GM21576 (cell line): Measurements from ENCODE around the gene SLC24A1.
"Not testable (repeated sequence)": the region's sequence is repeated elsewhere in the genome, so short reads cannot be mapped to it uniquely, and the experiment has no call there.

Experiments
- ATAC-seq: cut with Tn5 transposase; IDR thresholded peaks from one replicate; pipeline ENCODE4 v1.9.1; 2021; ENCODE audit warnings: mild to moderate bottlenecking, moderate library complexity; ENCODE audit not compliant: unreplicated experiment

SLC24A1 gene

DNA sequence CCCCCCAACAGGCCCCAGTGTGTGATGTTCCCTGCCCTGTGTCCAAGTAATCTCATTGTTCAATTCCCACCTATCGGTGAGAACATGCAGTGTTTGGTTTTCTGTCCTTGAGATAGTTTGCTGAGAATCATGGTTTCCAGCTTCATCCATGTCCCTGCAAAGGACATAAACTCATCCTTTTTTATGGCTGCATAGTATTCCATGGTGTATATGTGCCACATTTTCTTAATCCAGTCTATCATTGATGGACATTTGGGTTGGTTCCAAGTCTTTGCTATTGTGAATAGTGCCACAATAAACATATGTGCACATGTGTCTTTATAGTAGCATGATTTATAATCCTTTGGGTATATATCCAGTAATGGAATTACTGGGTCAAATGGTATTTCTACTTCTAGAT lies 5.9 kb upstream of the SLC24A1 start:
- ATAC-seq: not testable (repeated sequence)

DNA sequence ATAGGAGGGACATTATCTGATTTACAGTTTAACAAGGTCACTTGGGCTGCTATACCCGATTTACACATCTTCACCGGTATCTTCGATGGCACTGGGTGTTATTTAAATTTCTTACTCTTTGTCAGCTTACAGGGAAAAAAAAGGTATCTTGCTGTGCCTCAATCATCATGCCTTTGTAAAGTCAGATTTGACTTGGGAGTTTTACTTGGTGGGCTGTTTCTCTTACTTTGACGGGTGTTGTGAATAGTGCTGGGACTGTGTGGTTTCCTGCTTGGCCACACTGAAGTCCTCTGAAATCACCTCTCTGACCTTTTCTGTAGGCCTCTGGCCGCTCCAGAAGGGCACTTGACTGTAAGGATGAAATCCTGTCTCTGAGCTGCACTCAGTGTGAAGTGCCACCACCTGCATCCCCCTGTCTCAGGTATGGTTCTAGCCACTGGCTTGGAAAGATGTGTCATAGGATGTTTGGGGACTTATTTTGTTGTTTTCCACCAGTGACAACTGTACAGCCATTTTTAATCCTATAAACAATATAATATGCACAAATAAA lies 3.1 kb upstream of the SLC24A1 start:
- no peak for ATAC-seq

- ATAC-seq: no peak
Measured at GRCh38 chr15:65619626-65620290, 2.0 kb upstream of the SLC24A1 start.

DNA sequence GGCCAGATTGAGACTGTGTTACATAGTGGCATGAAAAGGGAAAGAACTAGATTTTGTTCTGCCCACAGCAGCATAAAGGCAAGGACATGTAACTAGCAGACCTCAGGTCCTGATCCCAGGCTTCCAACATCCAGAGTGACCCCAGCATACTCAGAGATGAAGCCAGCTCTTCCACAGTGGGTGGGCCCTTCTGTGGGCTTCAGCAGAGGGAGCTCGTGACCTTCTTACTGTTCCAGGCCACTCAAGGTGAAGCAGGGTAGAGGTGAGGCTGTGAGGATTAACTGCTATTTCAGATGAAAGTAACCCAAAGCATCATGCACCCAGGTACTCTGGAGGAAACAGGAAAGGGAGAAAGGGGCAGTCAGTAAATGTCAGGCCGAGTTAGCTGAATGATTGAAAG lies 905 bp upstream of the SLC24A1 start:
- no peak for ATAC-seq

- no peak for ATAC-seq
Measured at GRCh38 chr15:65623103-65623502, 1.4 kb downstream of the SLC24A1 start.

DNA sequence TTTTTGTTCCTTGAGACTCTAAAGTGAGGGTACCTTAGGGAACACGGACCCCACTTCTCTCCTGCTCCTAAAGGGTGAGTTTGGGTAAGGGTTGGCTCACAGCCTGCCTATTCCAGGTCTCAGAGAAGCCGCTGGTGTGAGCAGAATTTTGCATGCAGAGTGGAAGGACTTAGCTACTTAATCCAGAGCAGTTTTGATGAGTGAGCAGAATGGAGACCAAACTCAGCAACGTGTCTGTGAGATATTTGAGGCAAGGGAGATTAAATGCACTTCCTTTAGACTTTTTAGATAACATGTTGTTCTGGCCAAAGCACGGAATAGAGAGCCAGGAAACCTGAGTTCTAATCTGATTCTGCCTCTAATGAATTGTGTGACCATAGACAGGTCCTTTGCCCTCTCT lies 5.1 kb downstream of the SLC24A1 start:
- ATAC-seq: no peak

DNA sequence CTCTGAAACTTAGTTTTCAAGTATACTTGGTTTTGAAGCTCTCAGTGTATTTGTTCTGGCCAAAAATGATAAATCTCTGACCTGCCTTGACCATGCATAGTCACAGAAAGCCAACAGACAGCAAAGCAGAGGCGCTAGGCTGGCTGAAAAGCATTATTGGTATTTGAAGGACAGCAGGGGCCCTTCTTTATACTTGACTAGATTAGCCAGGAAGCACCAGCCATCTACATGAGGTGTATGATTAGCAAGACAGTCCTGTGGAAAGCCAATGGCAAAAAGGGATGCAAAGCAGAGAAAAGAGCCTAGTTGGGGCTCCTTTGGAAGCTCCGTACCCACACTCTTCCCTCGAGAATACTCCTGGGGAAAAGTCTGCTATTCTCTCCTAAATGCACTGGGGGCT lies 7.8 kb downstream of the SLC24A1 start:
- ATAC-seq: no peak

DNA sequence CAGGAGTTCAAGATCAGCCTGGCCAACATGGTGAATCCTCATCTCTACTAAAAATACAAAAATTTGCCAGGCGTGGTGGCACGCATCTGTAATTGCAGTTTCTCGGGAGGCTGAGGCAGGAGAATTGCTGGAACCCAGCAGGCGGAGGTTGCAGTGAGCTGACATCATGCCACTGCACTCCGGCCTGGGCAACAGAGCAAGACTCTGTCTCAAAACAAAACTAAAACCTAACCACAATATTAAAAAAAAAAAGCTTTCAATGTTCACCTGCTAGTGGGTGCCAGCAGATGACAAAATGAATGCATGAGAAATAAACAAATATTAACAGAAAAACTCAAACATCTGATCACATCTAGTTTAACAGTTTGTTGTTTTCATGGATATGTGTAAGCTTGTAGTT lies 9.0 kb downstream of the SLC24A1 start:
- ATAC-seq: no peak

DNA sequence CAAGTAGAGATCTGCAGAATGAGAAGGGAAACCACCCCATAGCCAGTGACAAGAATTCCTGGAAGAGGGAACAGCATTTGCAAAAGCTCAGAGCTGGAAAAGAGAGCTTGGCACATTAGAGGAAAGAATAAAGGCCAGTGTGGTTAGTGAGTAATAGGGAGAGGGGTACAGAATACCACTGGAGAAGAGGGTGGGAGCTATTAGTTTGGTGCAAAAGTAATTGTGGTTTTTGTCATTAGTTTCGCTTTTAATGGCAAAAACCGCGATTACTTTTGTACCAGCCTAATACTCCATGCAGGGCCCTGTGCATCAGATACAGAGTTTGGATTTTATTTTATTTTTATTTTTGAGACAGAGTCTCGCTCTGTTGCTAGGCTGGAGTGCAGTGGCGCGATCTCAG lies 9.8 kb downstream of the SLC24A1 start:
- no peak for ATAC-seq

- ATAC-seq: no peak
Measured at GRCh38 chr15:65632780-65633375, 11.1 kb downstream of the SLC24A1 start.

DNA sequence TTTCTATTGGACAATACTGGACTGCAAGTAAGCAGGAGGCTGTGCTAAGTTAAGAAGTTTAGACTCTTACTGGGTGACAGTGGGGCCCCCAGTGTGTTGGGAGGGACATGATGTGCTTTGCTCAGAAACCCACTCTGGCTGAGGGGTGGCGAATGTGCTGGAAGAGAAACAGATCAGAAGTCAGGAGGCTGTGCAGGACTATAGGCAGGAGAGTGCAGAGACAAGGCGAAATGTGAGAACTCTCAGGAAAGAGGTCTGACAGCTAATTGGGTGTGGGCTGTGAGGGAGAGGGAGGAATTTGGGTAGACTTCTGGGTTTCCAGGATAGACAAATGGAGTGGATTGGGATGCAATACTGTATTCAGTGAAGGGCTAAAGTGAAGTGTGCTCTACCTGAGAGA lies 12.0 kb downstream of the SLC24A1 start:
- ATAC-seq: no peak

DNA sequence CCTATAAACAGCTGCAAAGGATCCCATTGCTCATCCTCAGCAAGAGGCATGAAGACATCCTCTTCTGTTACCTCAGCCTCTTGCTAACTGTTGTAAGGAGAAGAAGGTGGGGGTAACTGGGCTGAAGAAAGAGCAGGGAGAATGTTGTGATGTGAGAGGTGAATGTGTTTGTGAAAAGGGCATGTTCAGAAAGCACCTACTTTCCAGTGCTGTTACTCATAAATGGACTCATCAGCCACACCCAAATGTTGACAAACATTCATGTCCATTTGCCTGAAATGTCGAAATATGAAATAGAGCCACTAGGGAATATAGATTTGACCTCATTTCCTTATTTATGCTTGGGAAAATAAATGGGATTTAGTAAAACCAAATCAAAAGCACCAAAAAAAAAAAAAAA lies 12.6 kb downstream of the SLC24A1 start:
- no peak for ATAC-seq

GRCh38 chr15:65638109-65638508 lies 16.4 kb downstream of the SLC24A1 start:
- ATAC-seq: no peak

GRCh38 chr15:65638681-65639089 lies 16.9 kb downstream of the SLC24A1 start:
- ATAC-seq: no peak

GRCh38 chr15:65639509-65639908 lies 17.8 kb downstream of the SLC24A1 start:
- no peak for ATAC-seq

DNA sequence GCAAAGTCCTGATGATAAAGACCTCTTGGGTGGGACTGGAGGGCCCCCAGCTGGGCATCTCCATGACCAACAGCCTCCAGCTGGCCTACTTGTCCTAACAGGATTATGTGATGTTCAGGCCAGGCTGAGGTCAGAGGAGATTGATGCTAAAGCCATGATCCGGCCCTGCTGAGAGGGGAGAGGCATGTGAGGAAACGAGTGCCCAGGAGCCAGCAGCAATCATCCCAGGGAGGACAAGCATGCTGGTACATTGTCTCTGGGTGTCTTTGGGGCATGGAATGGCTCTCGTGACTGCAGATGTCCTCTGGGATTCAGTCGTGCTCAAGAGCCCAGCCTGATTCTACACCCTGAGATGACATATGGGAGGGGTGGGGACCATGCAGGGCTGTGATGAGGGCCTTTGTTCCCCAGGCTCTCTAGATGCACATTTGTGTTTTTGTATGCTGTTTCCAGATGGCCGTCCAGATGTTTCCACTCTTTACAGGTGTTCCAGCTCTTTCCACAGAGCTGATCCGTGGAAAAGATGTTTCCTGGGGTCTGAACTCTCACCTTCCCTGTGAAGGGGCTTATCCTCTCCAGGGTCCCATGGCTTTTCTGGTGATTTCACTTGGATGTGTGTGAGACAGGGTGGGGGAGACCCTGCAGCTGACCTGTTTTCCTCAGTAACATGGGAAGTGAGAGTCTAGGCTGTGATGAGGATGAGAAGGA lies 20.2 kb downstream of the SLC24A1 start:
- ATAC-seq: no peak

DNA sequence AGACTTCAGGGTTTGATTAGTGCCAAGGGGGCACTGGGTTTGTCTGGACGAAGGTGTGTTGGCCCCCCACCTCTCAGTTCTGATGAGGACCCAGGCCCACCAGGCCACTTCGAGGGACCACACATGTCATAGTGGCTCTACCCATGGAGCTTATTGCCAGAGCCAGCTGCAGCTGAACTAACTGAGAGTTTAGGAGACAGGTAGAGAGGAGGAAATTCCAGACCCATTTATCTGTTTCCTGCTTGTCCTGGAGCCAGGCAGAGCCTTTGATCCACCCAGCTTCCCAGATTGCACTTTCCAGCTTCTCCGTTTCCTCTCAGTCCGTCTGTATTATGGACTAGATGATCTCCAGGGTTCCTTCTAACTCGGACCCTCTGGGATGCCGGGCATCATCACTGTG lies 20.9 kb downstream of the SLC24A1 start:
- no peak for ATAC-seq

DNA sequence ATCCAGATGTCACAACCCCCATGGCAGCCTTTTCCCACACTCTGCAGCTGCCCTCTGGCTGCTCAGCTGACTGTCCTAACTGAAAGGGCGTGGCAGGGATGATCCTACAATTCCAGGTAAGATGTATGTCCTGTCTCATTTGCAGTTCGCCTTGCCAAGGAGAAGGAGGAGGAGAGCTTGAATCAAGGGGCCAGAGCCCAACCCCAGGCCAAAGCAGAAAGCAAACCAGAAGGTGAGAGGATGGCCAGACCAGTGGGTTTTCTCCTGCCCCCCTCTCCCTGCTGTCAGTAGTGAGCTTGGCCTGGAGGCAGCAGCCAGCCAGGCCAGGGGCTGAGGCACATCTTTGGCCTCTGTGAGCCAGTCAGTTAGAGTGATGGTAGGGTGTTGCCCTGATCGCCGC lies 22.5 kb downstream of the SLC24A1 start:
- ATAC-seq: no peak

- ATAC-seq: no peak
Measured at GRCh38 chr15:65645392-65645791, 23.7 kb downstream of the SLC24A1 start.

DNA sequence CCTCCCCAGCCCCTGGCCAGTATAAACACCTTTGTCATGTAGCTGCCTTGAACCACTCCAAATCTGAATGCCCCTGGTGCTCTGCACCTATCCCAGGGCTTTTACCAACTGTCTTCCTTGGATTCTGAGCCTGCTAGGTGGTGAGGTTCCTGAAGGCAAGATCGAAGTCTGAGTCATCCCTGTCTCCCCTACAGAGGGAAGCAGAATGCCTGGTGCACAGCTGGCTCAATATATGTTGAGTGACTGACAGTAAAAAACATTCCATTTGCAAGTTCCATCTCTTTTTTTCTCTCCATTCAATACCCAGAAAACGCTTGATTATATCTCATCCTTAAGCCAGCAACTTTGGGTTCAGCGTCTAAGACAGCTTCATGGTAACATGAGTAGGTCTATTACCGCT lies 24.7 kb downstream of the SLC24A1 start:
- ATAC-seq: no peak

- no peak for ATAC-seq
Measured at GRCh38 chr15:65650312-65651041, 28.7 kb downstream of the SLC24A1 start.

- no peak for ATAC-seq
Measured at GRCh38 chr15:65651042-65651322, 29.2 kb downstream of the SLC24A1 start.
